HG03025 (cell line): Measurements from ENCODE around the gene GPX7.

Experiments used
- ATAC-seq: cut with Tn5 transposase; IDR thresholded peaks from one replicate; pipeline ENCODE4 v1.9.1; 2021; ENCODE audit warnings: mild to moderate bottlenecking, moderate library complexity; ENCODE audit not compliant: unreplicated experiment, low FRiP score

The GPX7 gene

DNA sequence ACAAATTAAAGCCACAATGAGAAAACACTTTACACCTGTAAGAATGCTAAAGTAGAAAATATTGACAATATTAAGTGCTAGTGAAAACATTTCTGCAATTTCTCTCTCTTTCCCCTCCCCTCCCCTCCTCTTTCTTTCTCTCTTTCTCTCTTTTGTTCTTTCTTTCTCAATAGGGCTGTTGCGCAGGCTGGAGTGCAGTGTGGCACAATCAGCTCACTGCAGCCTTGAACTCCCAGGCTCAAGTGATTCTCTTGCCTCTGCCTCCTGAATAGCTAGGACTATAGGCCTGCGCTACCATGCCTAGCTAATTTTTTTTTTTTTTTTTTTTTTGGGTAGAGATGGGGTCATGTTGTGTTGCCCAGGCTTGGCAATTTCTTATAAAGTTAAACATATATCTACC, 24.9 kb downstream of the GPX7 start:
- no peak for ATAC-seq

DNA sequence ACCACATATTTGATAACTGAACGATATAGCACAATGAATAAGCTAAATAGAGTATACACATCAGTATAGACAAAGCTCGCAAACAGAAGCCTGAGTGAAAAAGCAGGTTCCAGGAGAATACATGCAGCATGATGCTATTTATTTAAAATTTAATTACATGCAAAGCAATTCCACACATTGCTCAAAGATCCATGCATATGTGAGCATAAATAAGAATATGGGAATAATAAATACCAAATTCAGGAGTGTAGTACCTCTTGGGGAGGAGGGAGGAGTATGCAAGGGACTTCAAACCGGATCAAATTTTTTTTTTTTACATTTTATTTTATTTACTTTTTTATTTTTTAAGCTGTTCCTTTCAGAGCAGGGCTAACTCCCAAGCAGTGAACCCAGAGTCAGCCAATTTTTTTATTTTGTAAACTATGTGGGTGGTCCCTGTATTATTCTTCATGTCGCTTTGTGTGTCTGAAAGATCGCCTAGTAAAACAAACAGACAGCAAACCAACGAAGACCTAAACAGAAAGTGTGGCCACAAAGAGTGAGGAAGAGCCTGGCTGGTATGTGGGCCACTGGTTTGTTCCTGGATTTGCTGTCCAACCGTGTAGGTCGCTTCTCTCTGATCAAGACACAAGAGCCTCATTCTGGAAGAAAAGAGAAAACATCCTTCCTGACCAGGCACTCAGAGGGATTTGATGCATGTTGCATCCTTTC, 26.6 kb downstream of the GPX7 start:
- no peak for ATAC-seq

DNA sequence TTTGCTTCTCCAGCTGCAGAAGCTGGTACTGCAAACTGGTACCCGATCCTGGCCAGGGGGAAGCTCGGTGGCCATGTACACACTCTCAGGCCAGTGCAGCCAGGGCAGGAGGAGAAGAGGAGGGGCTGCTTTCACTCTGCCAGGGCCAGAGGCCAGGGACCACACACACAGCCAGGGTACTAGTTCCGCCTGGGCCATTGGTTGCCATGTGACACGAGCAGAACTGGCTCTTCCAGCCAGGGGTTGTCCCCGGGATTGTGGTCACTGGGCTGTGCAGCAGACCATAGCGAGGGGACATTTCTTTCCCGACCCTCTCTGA, 27.1 kb downstream of the GPX7 start:
- no peak for ATAC-seq

GRCh38 chr1:52629667-52630066, 27.5 kb downstream of the GPX7 start:
- no peak for ATAC-seq

- ATAC-seq: no peak
Measured at GRCh38 chr1:52631759-52632331, 29.7 kb downstream of the GPX7 start.

- no peak for ATAC-seq
Measured at GRCh38 chr1:52632732-52633290, 30.6 kb downstream of the GPX7 start, which contains the start of gene SHISAL2A. SHISAL2A (plus strand) TSS chr1:52633168; CDS start chr1:52633494, 326 bp downstream.

GRCh38 chr1:52633291-52633754, 31.2 kb downstream of the GPX7 start:
- ATAC-seq: no peak

DNA sequence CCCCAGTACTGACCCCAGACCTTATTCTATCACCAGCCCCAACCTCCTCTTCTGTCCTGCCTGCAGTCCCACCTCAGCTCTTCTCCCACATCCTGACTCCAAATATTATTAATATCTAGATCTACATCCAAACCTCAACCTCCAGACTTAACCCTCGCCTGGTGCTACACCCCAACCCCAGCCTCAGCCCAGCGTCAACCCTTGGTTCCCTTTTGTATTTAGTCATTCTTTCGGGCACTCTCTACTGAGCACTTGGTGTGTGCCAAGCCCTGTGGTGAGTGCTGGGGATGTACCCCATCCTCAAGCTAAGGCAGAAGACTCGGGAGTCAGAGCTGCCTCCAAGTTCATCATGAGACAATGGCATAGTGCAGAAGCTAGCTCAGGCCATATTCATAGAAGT, 31.9 kb downstream of the GPX7 start:
- ATAC-seq: no peak

DNA sequence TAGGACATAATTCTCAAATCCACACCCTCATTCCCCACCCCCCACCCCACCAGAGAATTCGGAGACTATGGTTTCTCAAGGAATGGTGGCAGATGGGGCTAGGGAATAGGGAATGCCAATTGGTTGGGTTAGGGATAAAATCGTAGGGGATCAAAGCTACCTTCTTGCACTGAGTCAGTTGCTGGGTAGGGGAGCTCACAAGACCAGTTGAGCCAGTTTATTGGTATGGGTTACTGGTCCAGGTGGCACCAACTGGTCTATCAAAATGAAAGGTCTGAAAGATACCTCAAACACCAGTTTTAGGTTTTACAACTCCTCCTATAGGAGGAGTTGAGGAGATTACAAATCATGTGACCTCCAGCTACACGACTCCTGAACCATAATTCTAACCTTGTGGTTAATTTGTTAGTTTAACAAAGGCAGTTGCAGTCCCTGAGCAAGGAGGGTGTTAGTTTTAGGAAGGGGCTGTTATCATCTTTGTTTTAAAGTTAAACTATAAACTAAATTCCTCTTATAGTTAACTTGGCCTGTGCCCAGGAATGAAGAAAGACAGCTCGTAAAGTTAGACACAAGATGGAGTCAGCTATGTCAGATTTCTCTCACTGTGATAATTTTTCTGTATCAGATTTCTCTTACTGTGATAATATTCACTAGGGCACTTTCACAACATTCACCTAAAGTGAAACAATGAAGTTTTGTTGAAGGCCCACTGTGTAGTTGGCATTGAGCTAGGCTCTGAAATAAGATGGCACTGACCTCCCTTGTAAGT, 33.3 kb downstream of the GPX7 start:
- ATAC-seq: no peak

- peak; percentile 58 for ATAC-seq
Measured at GRCh38 chr1:52636721-52637695, 34.8 kb downstream of the GPX7 start.

DNA sequence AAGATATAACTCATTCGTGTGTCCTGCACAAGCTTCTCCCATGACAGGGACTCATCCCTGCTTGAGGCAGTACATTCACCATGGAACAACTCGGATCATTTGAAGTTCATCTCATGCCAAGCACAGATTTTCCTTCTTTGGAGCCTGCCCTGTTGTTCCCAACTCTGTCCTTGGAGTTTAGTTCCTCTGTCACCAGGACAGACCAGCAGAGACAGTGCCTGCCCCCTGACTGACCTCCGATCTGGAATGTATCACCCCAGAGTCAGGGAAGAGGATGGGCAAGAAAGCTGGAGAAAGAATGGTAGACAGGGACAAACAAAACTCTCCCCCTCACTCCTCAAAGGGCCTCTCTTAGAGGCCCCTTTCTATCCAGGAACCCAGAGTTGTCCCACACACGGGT, 35.8 kb downstream of the GPX7 start:
- no peak for ATAC-seq

- ATAC-seq: no peak
Measured at GRCh38 chr1:52640697-52641096, 38.5 kb downstream of the GPX7 start.

GRCh38 chr1:52641307-52641706, 39.1 kb downstream of the GPX7 start:
- no peak for ATAC-seq

- no peak for ATAC-seq
Measured at GRCh38 chr1:52645261-52645660, 43.1 kb downstream of the GPX7 start.

GRCh38 chr1:52651904-52652303, 49.7 kb downstream of the GPX7 start:
- no peak for ATAC-seq

DNA sequence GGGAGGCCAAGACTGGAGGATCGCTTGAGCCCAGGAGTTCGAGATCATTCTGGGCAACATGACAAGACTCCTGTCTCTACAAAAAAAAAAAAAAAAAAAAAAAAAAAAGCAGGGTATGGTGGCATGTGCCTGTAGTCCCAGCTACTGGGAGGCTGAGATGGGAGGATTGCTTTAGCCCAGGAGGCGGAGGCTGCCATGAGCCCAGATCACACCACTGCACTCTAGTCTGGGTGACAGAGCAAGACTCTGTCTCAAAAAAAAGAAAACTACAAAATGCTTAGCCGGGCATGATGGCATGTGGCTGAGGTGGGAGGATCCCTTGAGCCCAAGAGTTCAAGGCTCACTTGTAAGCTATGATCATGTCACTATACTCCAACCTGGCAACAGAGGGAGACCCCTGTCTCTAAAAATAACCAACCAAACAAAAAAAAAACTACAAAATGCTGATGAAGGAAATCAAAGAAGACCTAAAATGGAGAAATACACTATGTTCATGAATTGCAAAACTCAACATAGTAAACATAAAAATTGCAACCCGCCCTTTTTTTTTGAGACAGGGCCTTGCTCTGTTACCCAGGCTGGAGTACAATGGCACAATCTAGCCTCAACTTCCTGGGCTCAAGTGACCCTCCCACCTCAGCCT, 51.2 kb downstream of the GPX7 start:
- no peak for ATAC-seq

- no peak for ATAC-seq
Measured at GRCh38 chr1:52654063-52654462, 51.9 kb downstream of the GPX7 start.

GRCh38 chr1:52657702-52658101, 55.5 kb downstream of the GPX7 start:
- ATAC-seq: no peak
